SU-DHL-6 (cell line): ENCODE measurements around the gene CAMK2D.

Source experiments
- H2AFZ ChIP-seq: fragments of 200-600 bp; sonication (generic); 2 replicates; pipeline ENCODE4 v1.6.1; 2014; ENCODE audit warnings: low read depth, mild to moderate bottlenecking, moderate library complexity, mixed read lengths, antibody characterized with exemption, low read length; ENCODE audit not compliant: severe bottlenecking
- H3F3A ChIP-seq: fragments of 200-600 bp; shearing (Covaris generic); 2 replicates; pipeline ENCODE4 v1.6.0; 2016; ENCODE audit warnings: antibody characterized with exemption, mild to moderate bottlenecking; ENCODE audit not compliant: insufficient read depth
- H3K27ac ChIP-seq: fragments of 200-600 bp; sonication (generic); 2 replicates; pipeline ENCODE4 v1.5.1; 2016; ENCODE audit warnings: low read depth, mild to moderate bottlenecking, low read length, moderate library complexity, mixed read lengths
- H3K27me3 ChIP-seq: fragments of 200-600 bp; sonication (generic), shearing (Covaris generic); 2 replicates; pipeline ENCODE4 v1.6.0; 2014; ENCODE audit warnings: mild to moderate bottlenecking, low read length
- H3K36me3 ChIP-seq: fragments of 200-600 bp; sonication (generic); 2 replicates; pipeline ENCODE4 v1.6.1; 2014; ENCODE audit warnings: mild to moderate bottlenecking, low read length, mixed read lengths
- H3K4me2 ChIP-seq: fragments of 300-600, 200-600 bp; shearing (Covaris generic), sonication (generic); 2 replicates; pipeline ENCODE4 v1.6.0; 2014; ENCODE audit warnings: low read length, low read depth, mild to moderate bottlenecking; ENCODE audit not compliant: poor library complexity, severe bottlenecking
- H3K4me3 ChIP-seq: fragments of 200-600 bp; sonication (generic); 2 replicates; pipeline ENCODE4 v1.5.1; 2014; ENCODE audit warnings: antibody characterized with exemption, low read length, mild to moderate bottlenecking, mixed read lengths; ENCODE audit not compliant: insufficient read depth, poor library complexity, severe bottlenecking
- H3K79me2 ChIP-seq: fragments of 200-600 bp; sonication (generic); 2 replicates; pipeline ENCODE4 v1.6.1; 2014; ENCODE audit warnings: mild to moderate bottlenecking, low read length, moderate library complexity; ENCODE audit not compliant: insufficient read depth
- H3K9ac ChIP-seq: fragments of 200-600 bp; sonication (generic); 2 replicates; pipeline ENCODE4 v1.7.0; 2014; ENCODE audit warnings: mild to moderate bottlenecking, low read length
- H3K9me2 ChIP-seq: fragments of 200-600 bp; sonication (generic); replicated peaks from 2 replicates; pipeline ENCODE4 v1.6.1; 2014; ENCODE audit warnings: low read length; ENCODE audit not compliant: insufficient read depth
- H3K9me3 ChIP-seq: fragments of 200-600 bp; sonication (generic); 2 replicates; pipeline ENCODE4 v1.6.1; 2014; ENCODE audit warnings: low read length, mixed read lengths; ENCODE audit not compliant: insufficient read depth
- H4K20me1 ChIP-seq: fragments of 200-600 bp; sonication (generic); 2 replicates; pipeline ENCODE4 v1.6.1; 2014; ENCODE audit warnings: low read depth, mild to moderate bottlenecking, antibody characterized with exemption, low read length, moderate library complexity, mixed read lengths
- EZH2phosphoT487 ChIP-seq: fragments of 200-600 bp; sonication (generic), shearing (Covaris generic); conservative IDR thresholded peaks from 2 replicates; pipeline ENCODE4 v1.6.1; 2018; ENCODE audit warnings: mild to moderate bottlenecking, antibody characterized with exemption, low read length, moderate library complexity, mixed read lengths
- TF ChIP-seq, protein P1 (sequence below): fragments of 200-600 bp; sonication (generic); IDR thresholded peaks from one replicate; pipeline ENCODE4 v1.5.1; 2017; ENCODE audit warnings: antibody characterized with exemption, mild to moderate bottlenecking, low read length, moderate library complexity; ENCODE audit not compliant: insufficient read depth, poor library complexity, severe bottlenecking

CAMK2D gene

DNA sequence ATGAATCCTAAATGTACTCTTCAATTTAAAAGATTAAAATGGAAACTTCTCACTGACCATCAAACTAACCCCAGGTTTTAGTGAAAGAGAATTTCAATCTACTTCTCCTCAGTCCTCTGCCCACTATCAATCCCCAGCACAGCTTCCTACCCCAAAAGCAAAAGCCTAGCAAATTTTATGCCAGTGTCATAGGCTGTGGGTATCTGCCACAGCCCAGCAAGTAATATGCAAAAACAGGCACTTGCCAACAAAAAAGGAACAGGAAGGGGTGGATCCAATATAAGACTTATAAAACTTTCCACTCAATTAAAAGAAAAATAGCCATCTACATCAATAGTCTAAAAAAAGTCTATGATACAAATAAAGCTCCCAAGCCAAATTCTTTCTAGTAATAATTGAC lies 22.3 kb downstream of the CAMK2D start:
- no peaks in the 10 kb centered on the region for H3K36me3 ChIP-seq
- no peaks in the 10 kb centered on the region for H3K79me2 ChIP-seq
- no peak for TF ChIP-seq EZH2phosphoT487
- TF ChIP-seq, protein P1, sequence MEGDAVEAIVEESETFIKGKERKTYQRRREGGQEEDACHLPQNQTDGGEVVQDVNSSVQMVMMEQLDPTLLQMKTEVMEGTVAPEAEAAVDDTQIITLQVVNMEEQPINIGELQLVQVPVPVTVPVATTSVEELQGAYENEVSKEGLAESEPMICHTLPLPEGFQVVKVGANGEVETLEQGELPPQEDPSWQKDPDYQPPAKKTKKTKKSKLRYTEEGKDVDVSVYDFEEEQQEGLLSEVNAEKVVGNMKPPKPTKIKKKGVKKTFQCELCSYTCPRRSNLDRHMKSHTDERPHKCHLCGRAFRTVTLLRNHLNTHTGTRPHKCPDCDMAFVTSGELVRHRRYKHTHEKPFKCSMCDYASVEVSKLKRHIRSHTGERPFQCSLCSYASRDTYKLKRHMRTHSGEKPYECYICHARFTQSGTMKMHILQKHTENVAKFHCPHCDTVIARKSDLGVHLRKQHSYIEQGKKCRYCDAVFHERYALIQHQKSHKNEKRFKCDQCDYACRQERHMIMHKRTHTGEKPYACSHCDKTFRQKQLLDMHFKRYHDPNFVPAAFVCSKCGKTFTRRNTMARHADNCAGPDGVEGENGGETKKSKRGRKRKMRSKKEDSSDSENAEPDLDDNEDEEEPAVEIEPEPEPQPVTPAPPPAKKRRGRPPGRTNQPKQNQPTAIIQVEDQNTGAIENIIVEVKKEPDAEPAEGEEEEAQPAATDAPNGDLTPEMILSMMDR, result no peak
- no peaks in the 10 kb centered on the region for H4K20me1 ChIP-seq
- H3K4me2 ChIP-seq, result no peak overlapping the region
- no peaks in the 10 kb centered on the region for H3K9me2 ChIP-seq
- H3K9me3 ChIP-seq, result no peaks in the 10 kb centered on the region
- no peak overlapping the region for H3K9ac ChIP-seq
- no peaks in the 10 kb centered on the region for H3K27me3 ChIP-seq
- no peak overlapping the region for H3K4me3 ChIP-seq
- no peak overlapping the region for H3K27ac ChIP-seq
- no peaks in the 10 kb centered on the region for H3F3A ChIP-seq
- H2AFZ ChIP-seq, result no peak overlapping the region

DNA sequence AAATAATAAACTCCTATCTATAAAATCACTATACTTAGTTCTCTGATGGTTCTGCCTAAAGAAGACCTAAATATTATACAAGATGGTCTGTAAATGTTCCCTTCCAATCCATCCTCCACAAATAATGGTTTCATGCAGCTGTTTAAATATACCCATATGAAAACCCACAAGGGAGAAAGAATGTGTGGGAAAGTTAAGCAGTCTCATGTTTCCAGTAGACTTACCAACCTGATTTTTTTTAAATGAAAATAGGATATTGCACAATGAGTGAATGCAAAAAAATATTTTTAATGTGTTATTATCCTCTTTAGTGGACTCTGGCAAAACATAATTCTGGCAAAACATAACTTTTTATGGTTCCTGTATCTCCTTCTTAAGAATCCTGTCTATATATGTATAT lies 23.3 kb downstream of the CAMK2D start:
- H4K20me1 ChIP-seq, result no peaks in the 10 kb centered on the region
- no peak for TF ChIP-seq EZH2phosphoT487
- H3K9me3 ChIP-seq, result no peaks in the 10 kb centered on the region
- no peaks in the 10 kb centered on the region for H3K9me2 ChIP-seq
- no peak overlapping the region for H3K9ac ChIP-seq
- no peaks in the 10 kb centered on the region for H3K27me3 ChIP-seq
- no peak overlapping the region for H3K4me2 ChIP-seq
- no peaks in the 10 kb centered on the region for H3K36me3 ChIP-seq
- no peaks in the 10 kb centered on the region for H3F3A ChIP-seq
- no peaks in the 10 kb centered on the region for H3K79me2 ChIP-seq
- H3K4me3 ChIP-seq, result no peak overlapping the region
- no peak overlapping the region for H2AFZ ChIP-seq
- H3K27ac ChIP-seq, result no peak overlapping the region

DNA sequence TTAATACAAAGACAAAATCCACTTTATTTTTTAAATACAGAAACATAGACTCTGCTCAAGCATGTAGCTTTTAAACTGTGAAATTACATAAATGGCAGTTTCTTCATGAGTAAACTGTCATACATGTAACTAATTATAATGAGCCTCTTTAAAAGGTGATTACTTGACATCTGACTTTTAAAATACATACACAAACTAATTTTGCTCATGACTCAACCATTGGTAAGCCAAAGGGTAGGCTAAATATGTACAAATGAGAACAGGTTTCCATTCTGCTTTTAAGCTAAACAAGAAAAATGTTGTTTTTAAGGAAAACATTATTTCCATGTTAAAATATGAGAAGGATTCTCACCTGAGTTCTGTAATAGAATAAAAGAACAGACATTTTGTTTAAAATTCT lies 27.9 kb downstream of the CAMK2D start:
- Histone ChIP-seq H3K79me2 (no peaks in the 10 kb centered on the region), H3K9ac (no peak overlapping the region), H3F3A (no peaks in the 10 kb centered on the region), H3K4me2 (no peak overlapping the region), H3K9me2 (no peaks in the 10 kb centered on the region), H3K4me3 (no peak overlapping the region), H4K20me1 (no peaks in the 10 kb centered on the region), H3K27me3 (no peaks in the 10 kb centered on the region), H3K9me3 (no peaks in the 10 kb centered on the region), H2AFZ (no peak overlapping the region), H3K36me3 (no peaks in the 10 kb centered on the region), H3K27ac (no peak overlapping the region)
- TF ChIP-seq EZH2phosphoT487, result no peak
- TF ChIP-seq, protein P1, result no peak

DNA sequence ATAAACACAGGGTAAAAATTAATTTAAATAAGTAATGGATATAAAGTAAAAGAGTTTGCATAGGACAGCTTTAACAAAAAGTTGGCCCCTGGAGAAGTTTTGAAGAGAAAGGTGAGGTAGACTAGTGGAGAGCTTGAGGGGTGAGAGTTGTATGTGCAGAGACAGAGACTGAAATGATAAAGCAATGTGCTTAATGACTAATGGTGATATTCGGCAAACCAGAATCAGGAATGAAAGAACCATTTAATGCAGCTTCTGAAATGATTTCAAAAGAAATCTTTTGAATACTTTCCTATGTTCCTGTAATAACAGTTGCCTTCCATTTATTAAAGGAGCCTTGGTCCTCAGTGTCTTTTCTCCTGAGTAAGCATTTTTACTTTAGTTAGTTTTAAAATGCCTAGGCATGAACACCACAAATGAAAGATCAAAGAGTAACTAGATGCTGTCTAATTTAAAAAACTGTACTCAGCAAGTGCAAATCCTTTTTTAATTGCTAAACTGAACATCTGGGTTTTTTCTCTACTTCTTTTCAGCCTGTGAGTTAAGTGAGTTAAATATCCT lies 28.5 kb downstream of the CAMK2D start:
- H3K4me2 ChIP-seq, result no peak overlapping the region
- H4K20me1 ChIP-seq, result no peaks in the 10 kb centered on the region
- H3K27me3 ChIP-seq, result no peaks in the 10 kb centered on the region
- H3K4me3 ChIP-seq, result no peak overlapping the region
- TF ChIP-seq, protein P1, result no peak
- no peak for TF ChIP-seq EZH2phosphoT487
- H2AFZ ChIP-seq, result no peak overlapping the region
- no peaks in the 10 kb centered on the region for H3K9me3 ChIP-seq
- H3K9ac ChIP-seq, result no peak overlapping the region
- H3K9me2 ChIP-seq, result no peaks in the 10 kb centered on the region
- no peaks in the 10 kb centered on the region for H3K79me2 ChIP-seq
- no peaks in the 10 kb centered on the region for H3K36me3 ChIP-seq
- H3K27ac ChIP-seq, result no peak overlapping the region
- no peaks in the 10 kb centered on the region for H3F3A ChIP-seq
